HepG2 (cell line): ENCODE results near the gene COQ8A. TPM values are rescaled to one million over a fixed set of nuclear protein-coding genes. Genes with fewer than 3 reads are reported as not detected.

Experiments used
- CBX1 ChIP-seq: IDR thresholded peaks from one replicate; pipeline ENCODE4 v1.6.1; 2016; ENCODE audit warnings: antibody characterized with exemption, low read depth
- GFI1 ChIP-seq: sonication (generic); formaldehyde crosslinking; IDR thresholded peaks from 2 replicates; pipeline ENCODE4 v1.5.0; 2020; ENCODE audit warnings: missing genetic modification reagents, mild to moderate bottlenecking, borderline replicate concordance
- MXD3 ChIP-seq: IDR thresholded peaks from 2 replicates; pipeline ENCODE4 v1.6.1; 2016; ENCODE audit warnings: mild to moderate bottlenecking, missing biosample characterization, missing genetic modification reagents
- NR2F2 ChIP-seq: IDR thresholded peaks from 2 replicates; pipeline ENCODE4 v1.6.1; 2012; ENCODE audit warnings: low read depth, inconsistent platforms, borderline replicate concordance
- POLR2A ChIP-seq, 2 experiments: IDR thresholded peaks; 2 replicates each; pipeline ENCODE4 v1.6.1; 2011; ENCODE audit warnings: low read depth in 2 of 2, low read length in 2 of 2, mild to moderate bottlenecking in 1 of 2, moderate library complexity in 1 of 2; ENCODE audit not compliant: insufficient read depth in 1 of 2
- RBM39 ChIP-seq: fragments of 200-400 bp; formaldehyde crosslinking; IDR thresholded peaks from one replicate; pipeline ENCODE4 v1.6.1; 2018; ENCODE audit warnings: antibody characterized with exemption, mild to moderate bottlenecking, low read depth, low read length; ENCODE audit not compliant: poor library complexity, severe bottlenecking
- SALL1 ChIP-seq: sonication (generic); formaldehyde crosslinking; IDR thresholded peaks from 2 replicates; pipeline ENCODE4 v1.8.0; 2022; ENCODE audit warnings: mild to moderate bottlenecking, missing genetic modification reagents
- SCMH1 ChIP-seq: sonication (generic); formaldehyde crosslinking; IDR thresholded peaks from 2 replicates; pipeline ENCODE4 v1.9.0; 2021; ENCODE audit warnings: missing genetic modification reagents, mild to moderate bottlenecking, borderline replicate concordance
- SNAI1 ChIP-seq: sonication (generic); formaldehyde crosslinking; IDR thresholded peaks from 2 replicates; pipeline ENCODE4 v1.5.0; 2020; ENCODE audit warnings: mild to moderate bottlenecking, missing genetic modification reagents, borderline replicate concordance
- TFAP4 ChIP-seq: sonication (generic); IDR thresholded peaks from 2 replicates; pipeline ENCODE4 v1.6.1; 2016; ENCODE audit warnings: low read depth, borderline replicate concordance
- THYN1 ChIP-seq: sonication (generic); formaldehyde crosslinking; IDR thresholded peaks from 2 replicates; pipeline ENCODE4 v1.8.1; 2023; ENCODE audit warnings: low read depth, mild to moderate bottlenecking, moderate library complexity, missing genetic modification reagents, borderline replicate concordance
- TSC22D2 ChIP-seq: sonication (generic); formaldehyde crosslinking; IDR thresholded peaks from 2 replicates; pipeline ENCODE4 v1.5.1; 2020; ENCODE audit warnings: missing genetic modification reagents, mild to moderate bottlenecking, borderline replicate concordance
- ZBTB37 ChIP-seq: sonication (generic); formaldehyde crosslinking; IDR thresholded peaks from 2 replicates; pipeline ENCODE4 v1.4.0; 2020; ENCODE audit warnings: mild to moderate bottlenecking, missing genetic modification reagents
- ZBTB43 ChIP-seq: sonication (generic); formaldehyde crosslinking; conservative IDR thresholded peaks from 2 replicates; pipeline ENCODE4 v1.4.0; 2020; ENCODE audit warnings: missing genetic modification reagents
- ZFP90 ChIP-seq: sonication (generic); formaldehyde crosslinking; IDR thresholded peaks from 2 replicates; pipeline ENCODE4 v1.8.0; 2022; ENCODE audit warnings: missing genetic modification reagents, mild to moderate bottlenecking, inconsistent platforms, borderline replicate concordance
- ZKSCAN1 ChIP-seq: fragments of 150-350 bp; IDR thresholded peaks from 2 replicates; pipeline ENCODE4 v1.6.1; 2014; ENCODE audit warnings: low read length
- ZNF207 ChIP-seq: fragments of 450-650 bp; IDR thresholded peaks from 2 replicates; pipeline ENCODE4 v1.6.1; 2016; ENCODE audit warnings: antibody characterized with exemption, borderline replicate concordance
- ZNF256 ChIP-seq: sonication (generic); formaldehyde crosslinking; conservative IDR thresholded peaks from 2 replicates; pipeline ENCODE4 v1.4.0; 2020; ENCODE audit warnings: missing genetic modification reagents
- ZNF276 ChIP-seq: sonication (generic); formaldehyde crosslinking; IDR thresholded peaks from 2 replicates; pipeline ENCODE4 v1.4.0; 2020; ENCODE audit warnings: mild to moderate bottlenecking, low read depth, missing genetic modification reagents
- ZNF34 ChIP-seq: sonication (generic); formaldehyde crosslinking; IDR thresholded peaks from 2 replicates; pipeline ENCODE4 v1.4.0; 2020; ENCODE audit warnings: mild to moderate bottlenecking, missing genetic modification reagents, borderline replicate concordance
- ZNF451 ChIP-seq: sonication (generic); formaldehyde crosslinking; IDR thresholded peaks from 2 replicates; pipeline ENCODE4 v1.5.0; 2020; ENCODE audit warnings: mild to moderate bottlenecking, missing genetic modification reagents
- ZNF543 ChIP-seq: sonication (generic); formaldehyde crosslinking; IDR thresholded peaks from 2 replicates; pipeline ENCODE4 v1.4.0; 2020; ENCODE audit warnings: mild to moderate bottlenecking, missing genetic modification reagents
- ZNF562 ChIP-seq: sonication (generic); formaldehyde crosslinking; IDR thresholded peaks from 2 replicates; pipeline ENCODE4 v1.8.0; 2022; ENCODE audit warnings: missing genetic modification reagents, borderline replicate concordance
- ZNF720 ChIP-seq: sonication (generic); formaldehyde crosslinking; IDR thresholded peaks from 2 replicates; pipeline ENCODE4 v1.4.0; 2020; ENCODE audit warnings: missing genetic modification reagents
- polyA plus RNA-seq, 8 experiments: library from polyadenylated mRNA; depleted of rRNA in 3 of 8; stranded (reverse) in 7 of 8; unstranded in 1 of 8; fragments of >200 nt; fragmentation: Illumina TruSeq in 4 of 8; extraction: Trizol in 4 of 8; gene quantifications; 2 replicates each; pipeline versions ENCODE4 v1.2.1 to v1.2.3, GENCODE V29; 2011 to 2016; ENCODE audit warnings: low read depth in 4 of 8, missing spikeins in 1 of 8, mixed read lengths in 1 of 8; ENCODE audit not compliant: insufficient read depth in 1 of 8
- total RNA-seq, 5 experiments: library from RNA; depleted of rRNA; stranded (reverse); fragments of >200 nt; fragmentation: Illumina TruSeq; extraction: Trizol; gene quantifications; 2 replicates each; pipeline ENCODE4 v1.2.3, GENCODE V29; 2016; ENCODE audit warnings: low read depth in 1 of 5

Gene COQ8A
- total and polyA plus RNA-seq, 2 of the 13 experiments (the other 11 are each of a cell fraction or from before 2014, with no cell fraction given): 60.4 to 88.7 TPM

GRCh38 chr1:226940029-226940805 is at the start of gene COQ8A (continued):
- TF ChIP-seq ZNF451 (CRISPR knock-in tag) (0 out of 2 replicates have a peak, but pooled peaks have one; percentile 28), MXD3 (no peak; the same call in 1 of the 2 replicates), SNAI1 (CRISPR knock-in tag) (no peak), SCMH1 (CRISPR knock-in tag) (no peak), THYN1 (CRISPR knock-in tag) (no peak), RBM39 (no peak), GFI1 (peak; percentile 59; the same call in 1 of the 2 replicates), ZFP90 (CRISPR knock-in tag) (no peak; the same call in 1 of the 2 replicates), ZBTB37 (CRISPR knock-in tag) (no peak), ZNF276 (0 out of 2 replicates have a peak, but pooled peaks have one; percentile 38), NR2F2 (no peak), ZKSCAN1 (no peak), ZNF720 (no peak), ZNF256 (CRISPR knock-in tag) (no peak), ZNF543 (CRISPR knock-in tag) (no peak), SALL1 (CRISPR knock-in tag) (peak; percentile 70), POLR2A (IDR thresholded peaks at IDR 0.05; ENCODE audit: insufficient read depth in 1 of 2, low read depth in 2 of 2, low read length in 2 of 2) (no peak; a peak in 2 of 4 replicates), TSC22D2 (CRISPR knock-in tag) (no peak), ZBTB43 (CRISPR knock-in tag) (peak; percentile 74; the same call in 1 of the 2 replicates), CBX1 (peak; percentile 34), ZNF562 (0 out of 2 replicates have a peak, but pooled peaks have one; percentile 13), ZNF207 (no peak), ZNF34 (CRISPR knock-in tag) (no peak; the same call in 1 of the 2 replicates), TFAP4 (no peak)
